Stimulated activated CD4-positive, alpha-beta T cell treated with anti-CD3 and anti-CD28 coated beads, Interleukin-1b, Interleukin-23, amount 100 ng/mL, for 24 hours (primary cell): ENCODE measurements around the gene NCOR1.

Experiments used
- DNase-seq, 4 experiments: peaks; one replicate each; pipeline ENCODE4 v3.0.0-alpha.2; 2020; ENCODE audit warnings: low read depth in 4 of 4, low spot score in 1 of 4

Gene NCOR1

GRCh38 chr17:16036261-16036660 is 179.1 kb downstream of the NCOR1 start:
- DNase-seq: no peak

- DNase-seq: no peak
Measured at GRCh38 chr17:16033729-16034349, 181.5 kb downstream of the NCOR1 start.

GRCh38 chr17:16027708-16028584 is 187.4 kb downstream of the NCOR1 start:
- DNase-seq: peak; percentile 14 to 48 (median 18)

- DNase-seq: no peak
Measured at GRCh38 chr17:16026895-16027294, 188.4 kb downstream of the NCOR1 start.

GRCh38 chr17:16025202-16025601 is 190.1 kb downstream of the NCOR1 start:
- DNase-seq: no peak

- DNase-seq: no peak
Measured at GRCh38 chr17:16023881-16024280, 191.5 kb downstream of the NCOR1 start.

GRCh38 chr17:16019347-16019746 is 196.0 kb downstream of the NCOR1 start:
- no peak for DNase-seq

GRCh38 chr17:16013943-16014407 is 201.4 kb downstream of the NCOR1 start:
- DNase-seq: no peak

- DNase-seq: no peak
Measured at GRCh38 chr17:16007439-16007838, 207.9 kb downstream of the NCOR1 start.

- no peak for DNase-seq
Measured at GRCh38 chr17:16005636-16006035, 209.7 kb downstream of the NCOR1 start.

GRCh38 chr17:16003841-16004240 is 211.5 kb downstream of the NCOR1 start:
- no peak for DNase-seq

- no peak for DNase-seq
Measured at GRCh38 chr17:16002708-16003260, 212.6 kb downstream of the NCOR1 start.

GRCh38 chr17:16001226-16001897 is 214.0 kb downstream of the NCOR1 start:
- no peak for DNase-seq

- DNase-seq: peak in 1 of 4 experiments; percentile 10
Measured at GRCh38 chr17:15999974-16000827, 215.1 kb downstream of the NCOR1 start.

GRCh38 chr17:15999141-15999973 is 216.0 kb downstream of the NCOR1 start, which contains the start of the genes TTC19 and ZSWIM7:
Gene TTC19 (plus strand): TSS chr17:15999824. CDS start chr17:15999849, 25 bp downstream.
Gene ZSWIM7 (minus strand): TSS chr17:15999704. CDS start chr17:15999594, 110 bp downstream.
- DNase-seq: peak; percentile 77 to 94 (median 84)

- DNase-seq: no peak
Measured at GRCh38 chr17:15998031-15998562, 217.2 kb downstream of the NCOR1 start.

GRCh38 chr17:15996322-15996721 is 219.0 kb downstream of the NCOR1 start:
- no peak for DNase-seq

- DNase-seq: no peak
Measured at GRCh38 chr17:15981646-15982580, 233.4 kb downstream of the NCOR1 start.
